Ectodermal cell (in vitro differentiated cells): ENCODE results near the gene AFF2.

Experiments
- H3K27ac ChIP-seq: 2 replicates; pipeline ENCODE4 v1.7.0; 2013; ENCODE audit warnings: mild to moderate bottlenecking, low read depth, low read length; ENCODE audit not compliant: insufficient read depth, poor library complexity, severe bottlenecking
- H3K27me3 ChIP-seq: 2 replicates; pipeline ENCODE4 v1.7.0; 2013; ENCODE audit warnings: mild to moderate bottlenecking, low read length; ENCODE audit not compliant: insufficient read depth, control insufficient read depth, poor library complexity, severe bottlenecking
- H3K36me3 ChIP-seq: one replicate; pipeline ENCODE4 v1.7.0; 2013; ENCODE audit warnings: low read length; ENCODE audit not compliant: control insufficient read depth, insufficient read depth
- H3K4me1 ChIP-seq: one replicate; pipeline ENCODE4 v1.7.0; 2013; ENCODE audit warnings: low read length; ENCODE audit not compliant: control insufficient read depth, insufficient read depth
- H3K4me3 ChIP-seq: 2 replicates; pipeline ENCODE4 v1.7.0; 2013; ENCODE audit warnings: low read depth, low read length, control low read depth; ENCODE audit not compliant: insufficient read depth
- H3K9me3 ChIP-seq: 2 replicates; pipeline ENCODE4 v1.7.0; 2013; ENCODE audit warnings: mild to moderate bottlenecking, low read length, moderate library complexity; ENCODE audit not compliant: control insufficient read depth
- WGBS, 2 experiments: methylation state at CpG; one replicate each; pipeline ENCODE4 v1.1.7; 2013; ENCODE audit warnings: missing lambda C conversion rate in 2 of 2; 5-methylcytosine and 5-hydroxymethylcytosine counted together

Gene AFF2

DNA sequence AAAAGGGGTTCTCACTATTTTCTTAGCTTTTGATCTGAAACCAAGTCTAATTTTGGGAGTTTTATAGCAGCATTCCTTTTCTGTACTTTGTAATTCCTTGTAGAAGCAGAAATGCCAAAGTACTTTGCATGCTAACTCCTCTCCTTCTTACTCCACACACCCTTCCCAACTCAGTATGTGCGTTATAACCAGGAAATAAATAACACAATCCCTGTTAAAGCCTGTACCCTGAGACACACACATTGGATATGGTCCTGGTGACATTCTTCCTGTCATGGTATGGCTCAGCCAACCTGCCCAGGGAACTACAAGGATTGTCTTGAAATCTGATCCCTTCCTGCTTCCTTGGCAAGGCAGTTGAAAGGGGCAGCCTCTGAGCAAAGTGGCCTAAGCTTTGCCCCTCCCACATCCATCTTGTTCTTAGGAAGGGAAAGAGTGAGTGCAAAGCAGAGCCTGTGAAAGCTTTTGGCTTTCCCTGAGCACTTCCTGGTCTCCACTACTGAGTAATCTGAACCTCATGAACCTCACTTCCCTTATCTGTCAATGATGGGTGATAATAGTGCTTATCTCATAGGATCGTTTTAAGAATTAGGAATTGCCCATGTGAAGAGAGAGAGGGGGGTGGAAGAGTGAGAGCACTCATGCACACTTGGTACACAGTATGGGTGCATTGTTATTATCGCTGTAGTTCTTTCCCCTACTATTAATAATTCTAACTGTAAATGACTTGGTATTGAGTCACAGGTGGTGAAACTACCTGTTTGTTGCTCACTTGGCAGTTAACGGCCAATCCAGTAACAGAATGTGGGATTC lies 109.3 kb downstream of the AFF2 start:
- no peaks in the 10 kb centered on the region for H3K36me3 ChIP-seq
- H3K4me3 ChIP-seq: no peak overlapping the region
- peaks cover 4% of the 10 kb centered on the region for H3K4me1 ChIP-seq
- no peaks in the 10 kb centered on the region for H3K27me3 ChIP-seq
- no peaks in the 10 kb centered on the region for H3K9me3 ChIP-seq
- no peak overlapping the region for H3K27ac ChIP-seq
- WGBS, 2 experiments: 84 to 89% methylated on average over 1 to 3 of the region's 4 CpGs

DNA sequence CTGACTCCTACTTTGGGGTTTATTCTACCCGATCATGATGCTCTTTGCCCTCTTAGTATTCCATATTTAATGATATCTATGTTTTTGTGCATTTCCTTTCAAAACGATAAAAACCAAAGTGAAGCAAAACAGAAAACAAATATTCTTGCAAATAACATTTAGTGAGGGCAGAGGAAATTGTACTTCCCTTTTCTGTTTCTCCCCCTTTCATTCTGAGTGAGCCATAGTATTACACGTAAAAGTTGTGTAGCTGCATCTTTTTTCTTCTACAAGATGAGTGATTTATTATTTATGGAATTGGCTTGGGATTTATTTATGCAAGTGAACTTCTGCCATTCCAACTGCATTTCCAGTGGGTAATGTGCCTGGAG lies 109.9 kb downstream of the AFF2 start:
- 100% methylated on average over 1 of the region's 3 CpGs; no CpG with 5 or more reads in 1 of the 2 experiments for WGBS, 2 experiments
- H3K36me3 ChIP-seq: no peaks in the 10 kb centered on the region
- H3K27ac ChIP-seq: no peak overlapping the region
- peaks cover 4% of the 10 kb centered on the region for H3K4me1 ChIP-seq
- H3K9me3 ChIP-seq: no peaks in the 10 kb centered on the region
- H3K27me3 ChIP-seq: no peaks in the 10 kb centered on the region
- H3K4me3 ChIP-seq: no peak overlapping the region

DNA sequence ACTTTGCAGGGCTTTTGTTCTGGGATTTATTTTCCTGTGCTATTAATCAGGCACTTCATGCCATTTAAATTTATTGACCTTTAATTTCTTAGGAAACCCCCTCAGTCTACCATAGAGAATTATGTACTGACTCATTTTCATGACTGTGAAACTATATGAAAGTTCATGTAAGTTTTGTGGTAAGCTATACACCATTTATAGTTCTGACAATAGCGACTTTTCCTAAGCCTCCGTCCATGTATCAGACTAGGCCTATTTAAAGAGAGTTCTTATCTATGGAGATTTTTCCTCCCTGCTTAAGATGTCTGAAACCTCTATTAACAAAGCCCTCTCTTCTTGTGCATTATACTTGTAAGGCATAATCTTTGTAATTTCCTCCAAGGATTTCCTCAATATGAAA lies 111.6 kb downstream of the AFF2 start:
- H3K4me3 ChIP-seq: no peak overlapping the region
- WGBS, 2 experiments: no CpG with 5 or more reads among the region's 2 CpGs
- H3K4me1 ChIP-seq: peaks cover 4% of the 10 kb centered on the region
- no peaks in the 10 kb centered on the region for H3K27me3 ChIP-seq
- no peaks in the 10 kb centered on the region for H3K36me3 ChIP-seq
- no peaks in the 10 kb centered on the region for H3K9me3 ChIP-seq
- no peak overlapping the region for H3K27ac ChIP-seq

DNA sequence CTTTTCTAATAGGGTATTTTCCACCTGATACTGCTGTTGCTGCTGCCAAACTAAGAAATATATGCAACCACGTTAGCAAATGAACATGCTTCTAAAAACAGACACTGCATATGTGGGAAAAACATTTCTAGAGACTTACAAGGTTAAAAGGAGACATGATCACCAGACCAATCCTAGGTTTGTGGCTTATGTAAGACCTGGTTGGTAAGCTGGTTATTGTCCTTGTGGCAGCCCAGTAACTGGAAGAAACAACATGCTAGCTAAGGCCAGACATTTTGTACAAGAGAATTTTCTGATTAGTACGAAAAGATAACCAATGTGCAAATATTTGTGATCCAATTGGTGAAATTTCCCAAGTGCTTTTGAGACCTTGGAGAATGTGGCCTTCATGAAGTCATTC lies 112.0 kb downstream of the AFF2 start:
- Histone ChIP-seq H3K36me3 (no peaks in the 10 kb centered on the region), H3K9me3 (no peaks in the 10 kb centered on the region), H3K27ac (no peak overlapping the region), H3K4me3 (no peak overlapping the region), H3K4me1 (peaks cover 4% of the 10 kb centered on the region), H3K27me3 (no peaks in the 10 kb centered on the region)
- WGBS, 2 experiments: 91 to 98% methylated on average over 2 of the region's 2 CpGs

DNA sequence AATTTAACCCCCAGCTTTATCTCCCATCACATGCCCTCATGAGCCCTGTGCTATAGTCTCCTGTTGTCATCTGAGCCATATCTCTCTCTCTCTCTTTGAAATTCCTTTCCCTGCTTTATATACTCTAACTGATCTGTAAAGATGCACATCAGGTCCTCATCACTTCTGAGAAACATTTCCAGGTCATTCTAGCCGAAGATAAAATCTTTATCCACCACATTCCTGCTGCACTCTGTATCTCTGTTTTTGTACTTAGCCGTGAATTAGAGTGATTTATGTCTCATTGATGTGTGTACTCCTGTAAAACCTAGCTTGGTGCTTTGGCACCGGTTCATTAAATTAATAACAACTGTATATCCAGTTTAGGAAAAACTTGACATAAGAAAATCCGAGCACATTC lies 113.2 kb downstream of the AFF2 start:
- H3K27ac ChIP-seq: no peak overlapping the region
- H3K4me3 ChIP-seq: no peak overlapping the region
- no peaks in the 10 kb centered on the region for H3K36me3 ChIP-seq
- H3K27me3 ChIP-seq: no peaks in the 10 kb centered on the region
- H3K9me3 ChIP-seq: no peaks in the 10 kb centered on the region
- peaks cover 4% of the 10 kb centered on the region for H3K4me1 ChIP-seq
- WGBS, 2 experiments: 100% methylated on average over 1 of the region's 4 CpGs

DNA sequence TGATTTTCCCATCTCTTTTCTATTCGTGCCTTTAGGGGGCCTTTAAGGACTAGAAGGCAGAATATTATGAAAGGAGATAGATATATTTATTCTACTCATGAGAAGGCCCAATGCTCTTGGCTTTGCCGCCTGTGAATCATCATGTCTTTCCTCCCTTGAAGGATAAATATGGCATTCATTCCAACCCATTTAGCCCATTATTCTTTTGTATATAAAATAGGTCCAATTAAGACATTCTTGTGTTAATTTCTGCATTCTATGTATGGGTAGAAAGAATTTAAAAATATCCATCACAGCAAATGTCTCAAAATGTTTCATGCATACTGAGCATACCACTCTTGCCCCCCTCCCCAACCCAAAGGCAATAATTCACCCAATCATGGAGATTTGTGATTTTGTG lies 115.1 kb downstream of the AFF2 start:
- Histone ChIP-seq H3K9me3 (no peaks in the 10 kb centered on the region), H3K4me1 (no peaks in the 10 kb centered on the region), H3K27ac (no peak overlapping the region), H3K36me3 (no peaks in the 10 kb centered on the region), H3K4me3 (no peak overlapping the region), H3K27me3 (no peaks in the 10 kb centered on the region)
- WGBS, 2 experiments: 100% methylated on average over 1 of the region's 2 CpGs; no CpG with 5 or more reads in 1 of the 2 experiments

DNA sequence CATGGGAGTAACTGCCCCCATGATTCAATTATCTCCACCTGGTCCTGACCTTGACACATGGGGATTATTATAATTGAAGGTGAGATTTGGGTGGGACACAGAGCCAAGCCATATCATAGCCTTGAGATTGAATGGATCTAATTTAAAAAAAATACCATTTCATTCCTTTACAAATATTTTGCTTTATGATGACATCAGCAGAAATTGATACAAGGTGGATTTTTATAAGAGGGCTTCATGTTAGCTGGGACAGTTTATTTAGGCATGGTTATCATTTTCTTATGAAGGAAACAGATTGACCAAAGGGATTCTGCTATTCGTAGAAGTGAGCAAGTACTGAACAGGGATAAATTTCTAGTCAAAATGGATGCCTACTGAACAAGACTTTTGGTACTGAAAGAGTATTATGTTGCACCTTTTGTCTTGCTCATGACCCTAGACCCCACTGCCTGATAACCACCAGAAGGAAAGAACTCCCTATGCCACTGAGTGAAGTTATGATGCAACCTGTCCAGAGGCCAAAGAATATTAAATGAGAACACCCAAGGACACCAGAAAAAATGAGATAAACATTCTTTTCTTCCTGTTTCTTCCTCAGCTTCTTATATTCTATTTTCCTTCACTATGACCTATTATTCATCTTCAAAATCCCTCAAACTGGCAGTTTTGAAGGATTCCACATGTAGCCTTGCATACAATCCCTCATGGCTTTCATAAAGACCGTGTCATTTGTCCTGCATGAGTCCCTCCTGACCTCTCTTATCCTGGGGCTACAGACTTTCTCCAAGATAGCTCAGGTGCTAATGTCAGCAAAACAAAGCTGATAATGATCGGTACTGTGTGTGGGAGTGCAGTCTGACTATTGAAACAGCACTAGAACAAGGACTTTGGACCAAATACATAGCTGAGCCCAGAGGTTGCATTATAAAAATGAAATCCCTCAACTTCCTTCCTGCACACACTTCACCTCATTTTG lies 118.3 kb downstream of the AFF2 start:
- no peak overlapping the region for H3K4me3 ChIP-seq
- H3K36me3 ChIP-seq: no peaks in the 10 kb centered on the region
- H3K27me3 ChIP-seq: no peaks in the 10 kb centered on the region
- H3K9me3 ChIP-seq: no peaks in the 10 kb centered on the region
- H3K27ac ChIP-seq: no peak overlapping the region
- H3K4me1 ChIP-seq: no peaks in the 10 kb centered on the region
- 94% methylated on average over 3 of the region's 3 CpGs for WGBS, 2 experiments

DNA sequence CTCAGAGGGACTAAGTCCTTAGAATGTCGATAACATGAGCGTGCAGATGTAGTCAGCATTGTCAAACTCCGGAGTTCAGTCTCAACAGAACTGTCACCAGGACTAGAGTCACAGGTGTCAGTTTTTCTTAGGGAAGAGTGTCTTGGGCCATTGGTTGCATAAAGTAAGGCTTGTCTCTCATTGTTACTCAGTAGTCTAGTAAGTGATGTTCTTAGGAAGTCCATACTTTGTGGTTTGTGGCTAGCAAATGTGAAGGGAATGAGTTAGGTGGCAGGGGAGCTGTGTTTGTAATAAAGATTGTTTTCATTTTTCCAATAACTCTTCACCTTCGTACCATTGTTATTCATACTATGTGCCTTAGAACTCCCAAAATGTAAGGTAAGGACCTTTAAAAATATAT lies 119.6 kb downstream of the AFF2 start:
- Histone ChIP-seq H3K4me1 (no peaks in the 10 kb centered on the region), H3K9me3 (no peaks in the 10 kb centered on the region), H3K27me3 (no peaks in the 10 kb centered on the region), H3K4me3 (no peak overlapping the region), H3K27ac (no peak overlapping the region), H3K36me3 (no peaks in the 10 kb centered on the region)
- 96 to 97% methylated on average over 3 of the region's 4 CpGs for WGBS, 2 experiments

DNA sequence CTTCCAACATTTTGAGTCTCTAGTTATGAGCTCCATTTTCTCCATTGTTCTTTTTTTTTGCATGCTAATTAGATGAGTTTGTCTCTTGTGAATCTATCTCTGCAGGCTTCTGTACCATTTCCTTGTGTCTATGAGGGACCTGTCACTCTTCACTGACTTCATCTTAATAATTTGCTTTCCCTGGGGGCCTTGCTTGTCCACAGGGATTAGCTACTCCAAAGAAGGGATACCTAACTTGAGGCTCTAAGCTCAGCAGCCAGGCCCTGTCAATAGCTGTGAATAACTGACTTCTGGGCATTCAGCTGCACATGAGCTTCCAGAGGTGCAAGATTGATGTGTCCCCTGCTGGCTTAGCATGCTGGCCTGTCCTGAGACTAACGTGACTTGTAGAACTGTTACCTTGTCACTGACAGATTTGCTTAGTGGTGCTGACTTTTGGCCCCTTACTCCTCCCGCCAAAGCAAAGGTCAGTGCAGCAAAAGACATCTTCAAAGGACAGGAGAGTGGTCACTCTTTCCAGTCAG lies 124.6 kb downstream of the AFF2 start:
- no peaks in the 10 kb centered on the region for H3K27me3 ChIP-seq
- no peaks in the 10 kb centered on the region for H3K4me1 ChIP-seq
- no peaks in the 10 kb centered on the region for H3K36me3 ChIP-seq
- no peak overlapping the region for H3K4me3 ChIP-seq
- no peaks in the 10 kb centered on the region for H3K9me3 ChIP-seq
- no peak overlapping the region for H3K27ac ChIP-seq
- 40 to 54% methylated on average over 2 of the region's 2 CpGs for WGBS, 2 experiments

DNA sequence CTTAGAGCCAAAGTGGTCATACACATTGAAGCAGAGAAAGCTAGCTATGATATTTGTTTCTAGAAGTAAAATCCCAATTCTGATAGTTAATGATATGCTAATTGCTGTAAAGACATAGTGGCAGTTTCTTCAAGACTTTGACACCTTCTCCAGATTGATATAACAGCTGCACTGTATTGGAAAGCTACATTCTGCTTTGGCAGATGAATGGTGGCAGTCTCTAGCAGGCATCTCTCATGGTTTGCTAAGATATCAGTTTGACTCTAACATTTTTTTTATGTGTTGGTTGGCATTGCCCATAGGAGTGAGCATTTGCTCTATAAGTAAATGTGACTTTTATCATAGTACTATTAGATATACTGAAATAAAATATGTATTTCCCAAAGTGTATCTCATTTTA lies 128.2 kb downstream of the AFF2 start:
- H3K4me1 ChIP-seq: no peaks in the 10 kb centered on the region
- no peaks in the 10 kb centered on the region for H3K9me3 ChIP-seq
- no peaks in the 10 kb centered on the region for H3K27me3 ChIP-seq
- no peak overlapping the region for H3K27ac ChIP-seq
- H3K36me3 ChIP-seq: no peaks in the 10 kb centered on the region
- H3K4me3 ChIP-seq: no peak overlapping the region
